ENCODE results near the gene AOPEP.
A peak's percentile ranks its signal among the peaks of the same experiment; 100 is the strongest.

AOPEP gene

DNA sequence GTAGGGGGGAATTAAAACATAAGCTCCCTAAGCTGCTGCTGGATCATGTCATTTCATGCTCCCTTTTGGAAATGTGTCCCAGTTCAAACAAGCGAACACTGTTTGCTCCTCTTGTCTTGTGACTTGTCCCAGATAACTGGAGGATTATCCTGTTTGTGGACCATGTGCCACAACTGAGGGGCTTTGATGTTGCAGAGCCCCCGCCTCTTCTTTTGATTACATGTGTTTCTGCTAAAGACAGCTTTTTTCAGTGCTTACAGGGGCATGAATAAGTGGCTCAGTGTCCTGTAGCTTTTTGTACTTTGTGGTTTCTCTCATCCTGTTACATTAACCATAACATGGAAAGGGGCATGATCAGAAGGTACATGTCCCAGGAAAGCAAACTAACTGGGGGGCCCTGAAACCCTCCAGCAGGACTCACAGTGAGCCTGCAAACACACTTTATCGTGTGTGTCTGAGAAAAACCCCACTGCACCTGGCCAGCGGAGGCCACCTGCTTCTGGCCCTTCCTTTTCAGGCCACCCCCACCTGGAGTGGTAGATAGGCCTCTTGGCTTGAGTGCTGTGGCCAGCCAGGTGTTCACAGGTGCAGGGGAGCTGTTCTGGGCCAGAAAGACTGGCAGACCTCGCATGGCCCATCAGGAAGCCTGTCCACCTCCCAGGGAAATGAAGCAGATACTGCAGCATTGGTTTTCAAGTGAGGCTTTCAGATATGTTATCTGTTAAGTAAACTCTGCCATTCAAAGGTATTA is 305.4 kb downstream of the AOPEP start:
- no peak for DNase-seq (ENCODE audit: low read depth, low spot score)

DNA sequence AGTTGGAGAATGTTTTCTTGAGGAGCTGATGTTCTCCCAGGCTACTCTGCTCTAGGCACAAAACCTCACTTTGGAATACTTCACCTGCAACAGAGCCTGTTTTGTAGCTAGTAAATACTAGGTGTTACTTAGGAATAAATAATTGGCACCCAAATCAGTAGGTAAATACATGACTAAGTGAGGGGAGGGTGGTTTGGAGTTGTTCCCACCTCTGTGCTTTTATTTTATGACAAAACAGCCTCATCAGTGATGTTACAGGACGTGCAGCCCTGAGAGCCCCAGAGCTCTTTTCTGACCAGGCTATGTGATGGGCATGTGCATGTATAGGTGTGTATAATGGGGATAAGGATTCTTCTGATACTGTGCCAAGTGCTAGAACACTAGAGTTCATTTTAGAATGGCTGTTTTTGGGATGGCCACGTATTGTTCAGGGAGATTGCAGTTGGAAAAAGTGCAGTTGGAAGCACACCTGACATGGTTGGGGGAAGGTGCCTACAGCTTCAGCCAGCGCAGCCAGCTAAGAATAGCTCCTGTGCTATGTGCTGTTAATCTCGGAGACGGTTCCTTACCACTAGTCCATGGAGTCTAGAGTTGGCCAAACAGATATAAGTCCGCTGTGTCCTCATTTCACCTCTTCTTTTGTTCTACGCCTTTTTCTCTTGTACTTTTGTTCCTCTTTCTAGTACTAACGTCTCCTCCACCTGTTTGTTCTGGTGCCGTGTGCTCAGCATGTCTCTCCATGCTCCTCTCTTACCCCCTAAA is 306.3 kb downstream of the AOPEP start:
- no peak for DNase-seq (ENCODE audit: low read depth, low spot score)

DNA sequence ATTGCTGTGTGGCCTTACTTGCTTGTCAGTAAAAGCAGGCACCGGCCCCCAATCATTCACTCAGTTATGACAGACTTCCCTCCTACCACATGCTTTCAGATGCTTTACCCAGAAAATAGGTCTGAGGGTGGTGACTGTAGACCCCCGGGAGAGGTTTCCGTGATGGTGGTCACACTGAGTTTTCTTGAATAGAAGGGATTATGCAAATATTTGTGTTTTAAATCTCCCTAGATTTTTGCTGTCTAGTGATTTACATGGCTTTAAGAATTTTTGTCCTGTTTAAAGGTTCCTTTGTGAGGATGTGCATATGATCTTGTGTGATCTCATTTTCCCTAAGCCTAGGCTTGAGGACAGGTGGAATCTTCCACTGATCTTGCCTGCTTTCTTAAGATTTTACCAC is 309.3 kb downstream of the AOPEP start:
- DNase-seq (ENCODE audit: low read depth, low spot score), result no peak

DNA sequence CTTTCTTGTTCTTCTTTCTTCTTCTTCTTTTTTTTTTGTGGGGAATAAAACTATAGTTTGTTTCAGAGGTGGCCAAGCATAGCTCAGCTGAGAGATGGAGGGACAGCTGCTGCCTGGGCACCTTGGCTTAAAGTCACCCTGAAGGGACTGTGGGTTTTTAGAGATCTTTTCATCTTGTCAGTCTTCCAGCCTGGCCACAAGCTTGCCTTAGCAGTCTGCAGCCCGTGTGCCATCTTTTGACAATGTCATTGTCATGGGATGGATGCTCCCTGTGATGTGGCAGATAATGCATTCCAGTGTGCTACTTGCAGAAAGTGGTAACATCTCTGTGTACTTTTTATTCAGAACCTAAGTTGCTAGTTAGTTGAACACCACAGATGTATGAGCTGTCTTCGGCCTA is 310.2 kb downstream of the AOPEP start:
- DNase-seq (ENCODE audit: low read depth, low spot score), result no peak

DNA sequence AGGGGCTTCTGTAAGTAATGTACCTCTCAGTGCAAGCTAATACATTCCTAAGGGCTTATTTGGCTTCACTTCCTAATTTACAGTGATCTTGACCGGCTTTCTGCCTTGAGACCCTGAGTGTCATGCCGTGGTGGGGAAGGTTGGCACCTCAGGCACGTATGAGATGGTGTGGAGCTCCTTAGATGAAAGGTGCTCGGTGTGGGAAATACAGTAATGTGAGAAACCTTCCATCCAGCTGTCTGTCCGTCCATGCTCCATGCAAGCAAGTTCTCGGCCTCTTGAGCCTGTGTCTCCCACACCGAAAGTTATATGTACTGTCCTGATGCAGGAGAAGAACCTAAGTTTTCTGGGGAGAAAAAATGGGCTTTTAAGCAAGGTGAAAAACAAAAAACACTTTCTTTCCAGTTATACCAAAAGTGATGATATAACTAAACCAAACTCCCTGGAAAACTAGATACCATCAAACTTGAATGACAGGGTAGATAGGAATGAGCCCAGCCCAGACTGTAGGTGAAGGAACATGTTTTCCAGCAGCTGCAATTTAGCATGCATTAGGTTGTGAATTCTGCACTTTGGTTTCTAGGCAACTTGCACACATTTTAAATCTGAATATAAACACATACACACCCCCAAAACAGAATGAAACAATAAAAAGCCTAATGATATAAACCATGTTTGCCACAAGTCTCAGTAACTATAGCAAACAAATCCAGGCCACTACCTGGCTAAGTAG is 311.5 kb downstream of the AOPEP start:
- no peak for DNase-seq (ENCODE audit: low read depth, low spot score)

DNA sequence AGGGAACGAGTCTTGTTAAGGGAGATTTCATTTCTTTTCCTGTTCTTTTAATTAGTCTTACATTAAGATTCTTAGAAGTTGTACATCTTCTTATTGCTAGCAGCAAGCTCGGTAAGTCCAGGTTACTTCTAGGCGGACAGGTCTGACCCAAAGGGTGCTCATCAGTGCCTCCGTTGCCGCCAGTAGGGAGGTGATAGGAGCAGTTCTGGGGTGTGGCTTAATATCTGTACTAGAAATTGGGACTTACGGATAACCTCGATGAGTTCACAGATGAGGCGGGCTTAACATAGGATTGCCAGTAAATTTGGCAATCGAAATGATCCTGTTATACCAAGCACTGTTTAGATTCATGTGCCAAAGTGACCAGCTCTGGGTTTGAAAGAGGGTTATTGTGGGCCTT is 312.2 kb downstream of the AOPEP start:
- DNase-seq (ENCODE audit: low read depth, low spot score), result no peak

DNA sequence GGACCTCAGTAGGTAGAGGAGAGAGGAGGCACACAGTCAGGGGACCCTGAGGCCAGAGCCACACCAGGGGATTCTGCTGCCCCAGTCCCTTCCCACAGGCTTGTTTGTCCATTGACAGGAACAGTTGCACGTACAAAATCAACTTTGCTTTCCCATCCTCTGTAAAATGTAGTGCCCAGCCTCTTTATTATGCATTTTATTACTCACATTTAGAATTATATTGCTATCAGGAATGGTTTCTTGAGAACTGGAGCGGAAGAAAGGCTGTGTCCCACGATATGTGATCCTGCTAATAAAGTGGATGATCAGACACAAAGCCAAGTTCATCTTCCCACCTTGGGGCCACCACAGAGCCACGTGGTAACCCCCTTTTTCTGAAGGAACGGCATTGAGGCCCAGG is 313.6 kb downstream of the AOPEP start:
- DNase-seq (ENCODE audit: low read depth, low spot score), result no peak

DNA sequence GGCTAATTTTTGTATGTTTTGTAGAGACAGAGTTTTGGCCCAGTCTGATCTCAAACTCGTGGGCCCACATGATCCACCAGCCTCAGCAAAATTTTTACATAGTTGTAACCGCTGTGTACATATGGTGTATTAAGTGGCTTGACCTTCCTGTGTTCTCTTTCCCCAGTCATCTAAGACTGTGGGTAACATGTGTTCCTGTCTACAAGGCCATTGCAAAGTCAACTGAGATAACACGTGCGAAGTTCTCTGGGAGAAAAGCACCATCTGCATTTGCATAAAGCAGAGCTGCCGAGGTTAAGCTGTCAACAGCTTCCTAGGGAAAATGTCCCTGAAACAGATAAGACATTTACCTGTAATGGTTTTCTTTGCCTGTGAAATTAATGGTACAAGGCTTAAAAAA is 317.3 kb downstream of the AOPEP start:
- DNase-seq (ENCODE audit: low read depth, low spot score), result no peak

DNA sequence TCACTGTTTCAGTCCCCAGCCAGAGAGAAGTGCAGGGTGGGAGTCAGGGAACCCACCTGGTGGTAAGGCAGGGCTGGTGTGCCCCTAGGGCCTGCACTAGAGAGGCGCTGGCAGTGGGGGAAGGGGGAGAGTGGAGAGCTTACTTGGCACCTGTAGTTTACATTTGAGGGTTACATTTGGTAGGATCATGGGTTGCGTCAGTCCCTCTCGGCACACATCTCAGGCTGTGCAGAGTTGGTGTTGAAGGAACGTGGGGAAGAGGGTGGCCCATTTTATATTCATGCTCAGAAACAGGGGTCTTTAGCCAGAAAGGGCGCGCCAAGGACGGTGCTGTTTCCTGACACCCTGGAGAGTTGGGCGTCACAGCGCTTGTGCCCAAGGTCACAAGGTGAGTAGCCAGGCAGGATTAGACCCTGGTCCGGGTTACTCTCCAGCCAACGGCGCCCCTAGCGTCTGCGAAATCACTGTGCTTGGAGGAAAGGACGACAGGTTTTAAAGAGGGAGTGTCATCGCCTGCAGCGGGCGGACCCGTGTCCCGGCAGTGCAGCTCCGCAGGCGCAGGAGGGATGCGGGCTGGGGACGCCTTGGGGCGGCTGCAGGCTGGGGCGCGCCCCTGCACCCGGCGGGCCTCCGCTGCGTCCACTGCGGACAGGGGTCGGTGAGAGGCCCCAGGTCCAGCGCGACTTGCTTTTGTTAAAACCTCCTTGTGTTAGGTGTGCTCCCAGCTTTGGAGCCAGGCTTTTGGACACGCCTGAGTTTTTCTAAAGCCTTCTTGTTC is 318.4 kb downstream of the AOPEP start:
- DNase-seq (ENCODE audit: low read depth, low spot score), result peak; percentile 93

DNA sequence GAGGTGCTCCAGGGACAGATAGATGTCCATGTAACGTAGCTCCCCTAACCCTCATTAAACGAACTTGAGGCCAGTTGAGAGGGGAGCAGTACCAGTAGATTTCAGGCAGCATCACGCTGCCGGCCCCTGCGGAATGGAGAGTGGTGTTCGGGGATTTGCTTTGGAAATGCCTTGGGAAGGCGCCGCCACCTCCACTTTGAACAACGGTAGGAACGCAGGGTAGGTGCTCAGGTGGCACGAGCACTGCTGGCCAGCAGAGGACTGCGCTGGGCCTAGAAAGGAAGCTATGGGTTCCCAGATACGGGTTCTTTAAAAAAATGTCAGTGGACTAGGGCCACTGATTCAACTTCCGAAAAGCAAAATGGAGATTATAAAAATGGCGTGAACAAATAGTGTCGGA is 319.3 kb downstream of the AOPEP start:
- peak; percentile 66 for DNase-seq (ENCODE audit: low read depth, low spot score)

DNA sequence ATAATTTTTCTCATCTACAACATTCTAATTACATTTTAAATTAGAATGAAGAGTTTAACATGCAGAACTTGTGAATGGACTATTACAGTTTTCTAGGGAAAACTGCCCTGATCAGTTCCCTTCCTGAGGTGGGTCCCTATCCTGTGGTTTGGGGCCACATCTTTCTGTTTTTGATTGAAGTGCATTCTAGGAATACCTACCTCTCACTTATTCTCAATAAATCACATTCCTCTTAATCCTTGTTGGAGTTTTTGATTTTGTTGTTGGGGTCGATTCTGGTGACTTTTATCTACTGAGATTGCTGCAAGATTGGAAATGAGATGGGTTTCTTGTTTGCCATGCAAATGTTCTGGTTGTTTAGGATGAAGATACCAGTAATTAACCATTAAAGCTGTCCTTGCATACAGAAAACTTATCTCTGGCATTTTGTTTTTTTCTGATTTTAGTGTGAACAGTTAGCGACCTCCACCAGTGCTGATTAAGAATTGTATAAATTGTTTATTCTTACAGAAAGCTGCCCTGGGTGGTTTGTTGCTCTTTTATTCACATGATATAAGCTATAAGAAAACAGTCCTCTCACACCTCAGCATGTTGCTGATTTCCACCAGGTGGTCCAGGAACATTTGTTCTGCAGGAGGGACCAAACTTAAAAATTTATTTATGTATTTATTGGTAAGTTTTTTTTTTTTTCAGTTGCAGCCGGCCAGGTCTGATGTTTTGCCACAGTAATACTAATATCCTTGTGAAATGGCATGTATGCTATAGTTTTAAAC is 321.1 kb downstream of the AOPEP start:
- DNase-seq (ENCODE audit: low read depth, low spot score), result no peak

DNA sequence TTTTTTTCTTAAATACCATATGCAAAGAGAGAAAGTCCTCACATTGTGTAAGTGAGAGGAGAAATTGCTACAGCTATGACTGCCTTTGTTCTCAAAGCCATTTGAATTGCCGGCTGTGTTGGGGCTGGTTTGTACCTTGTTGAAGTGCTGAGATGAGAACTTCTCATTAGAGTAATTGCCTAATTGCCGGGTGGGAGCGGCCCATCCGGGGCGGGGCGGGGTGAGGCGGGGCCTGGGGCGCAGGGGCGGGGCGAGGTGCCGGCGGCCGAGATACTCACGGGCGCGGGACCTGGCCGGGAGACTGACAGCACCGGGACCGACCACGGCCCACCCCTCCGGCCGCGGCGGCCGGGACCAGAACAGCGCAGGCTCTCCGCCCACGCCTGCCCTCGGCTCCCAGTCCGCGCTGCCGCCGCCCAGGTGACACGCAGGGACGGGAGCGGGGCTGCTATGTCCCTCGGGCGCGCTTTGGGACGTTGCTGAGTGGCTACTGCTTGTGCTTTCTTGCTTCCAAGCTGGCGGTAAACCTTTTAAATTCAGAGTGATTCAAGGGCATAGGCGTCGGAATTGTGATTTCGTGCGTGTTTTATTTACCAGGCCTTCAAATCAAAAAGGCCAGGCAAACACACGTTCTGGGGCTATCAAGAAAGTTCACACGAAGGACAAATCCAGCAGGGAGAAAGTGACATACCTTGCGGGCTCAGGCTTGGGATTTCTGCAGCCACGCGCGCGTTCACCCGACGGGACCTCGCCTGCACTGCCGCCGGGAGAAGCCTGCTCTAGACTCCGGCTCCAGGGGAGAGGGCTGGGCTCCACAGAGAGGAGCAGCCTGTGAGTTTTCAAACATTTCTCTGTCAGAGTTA is 322.0 kb downstream of the AOPEP start:
- peak; percentile 78 for DNase-seq (ENCODE audit: low read depth, low spot score)

DNA sequence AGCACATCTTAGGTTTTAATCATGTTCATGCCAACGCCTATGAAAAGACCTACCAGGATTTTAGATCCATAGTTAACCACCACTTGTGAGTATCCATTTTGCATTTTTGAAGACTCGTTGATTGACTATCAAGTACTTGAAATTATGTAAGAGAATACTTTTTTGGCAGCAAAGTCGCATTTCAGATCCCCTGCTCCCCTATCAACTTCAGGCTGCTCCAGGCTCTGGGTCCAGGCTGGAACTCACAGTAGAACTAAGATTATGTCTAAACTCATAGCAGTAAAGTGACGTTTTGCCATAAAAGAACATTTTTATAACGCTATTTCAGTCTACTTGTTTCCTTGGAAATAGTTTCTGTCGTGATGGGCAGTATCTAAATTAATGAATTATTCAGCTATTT is 323.3 kb downstream of the AOPEP start:
- no peak for DNase-seq (ENCODE audit: low read depth, low spot score)

DNA sequence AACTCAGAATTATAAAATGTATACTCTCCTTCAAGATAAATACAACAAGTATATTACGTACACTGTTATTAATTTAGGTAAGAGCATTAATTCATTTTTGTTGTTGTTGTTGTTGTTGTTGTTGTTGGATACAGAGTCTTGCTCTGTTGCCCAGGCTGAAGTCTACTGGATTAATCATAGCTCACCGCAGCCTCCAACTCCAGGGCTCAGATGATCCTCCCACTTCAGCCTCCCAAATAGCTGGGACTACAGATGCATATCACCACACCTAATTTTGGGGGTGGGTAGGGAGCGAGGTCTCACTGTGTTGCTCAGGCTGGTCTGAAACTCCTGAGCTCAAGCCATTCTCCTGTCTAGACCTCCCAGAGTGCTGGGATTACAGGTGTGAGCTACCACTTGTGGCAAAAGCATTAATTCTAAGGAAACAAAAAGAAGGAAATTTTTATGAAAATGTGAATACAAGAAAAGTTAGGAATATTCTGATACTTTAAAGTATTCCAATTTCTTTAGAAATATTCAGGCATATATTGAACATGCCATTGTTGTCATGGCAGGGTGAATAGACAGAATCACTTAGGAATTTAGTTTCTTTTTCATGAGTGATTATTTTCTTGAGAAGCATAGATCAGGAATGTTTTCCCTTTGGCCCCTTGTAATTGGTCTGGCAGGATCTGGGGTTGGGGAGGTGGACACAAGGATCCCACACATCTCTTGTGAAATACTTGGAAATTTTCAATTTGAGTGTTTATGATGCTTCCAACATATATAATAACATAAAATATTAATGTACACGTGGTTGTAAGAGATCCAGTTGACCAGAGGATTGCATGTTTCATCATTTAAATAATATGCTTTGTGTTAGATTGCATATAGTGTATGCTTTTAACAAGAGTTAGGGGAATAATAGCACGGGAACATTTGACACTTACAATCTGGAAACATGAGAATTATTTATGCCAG is 327.4 kb downstream of the AOPEP start:
- no peak for DNase-seq (ENCODE audit: low read depth, low spot score)

DNA sequence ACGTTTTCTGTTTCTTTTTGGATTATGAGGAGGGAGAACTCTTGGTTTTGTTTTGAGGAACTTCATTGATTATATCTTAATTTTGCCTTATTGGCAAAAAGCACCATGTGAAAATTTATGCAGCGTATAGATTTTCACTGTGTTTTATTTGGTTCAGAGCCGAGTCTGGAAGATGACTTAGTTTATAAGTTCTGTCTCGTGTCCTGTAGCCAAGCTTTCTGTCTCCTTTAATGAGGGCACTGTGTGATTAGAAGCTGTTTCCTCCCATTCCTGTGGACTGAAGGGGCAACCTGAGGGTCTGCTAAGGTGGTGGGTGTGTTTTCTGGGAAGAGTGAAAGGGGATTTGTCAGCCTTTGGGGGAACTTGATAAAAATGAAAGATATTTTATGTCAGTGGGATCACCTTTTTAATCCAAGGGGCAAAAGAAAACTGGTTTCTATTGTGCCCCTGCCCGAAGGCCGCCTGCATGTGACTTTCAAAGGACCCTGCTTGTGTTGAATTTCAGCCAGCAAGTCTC is 328.9 kb downstream of the AOPEP start:
- no peak for DNase-seq (ENCODE audit: low read depth, low spot score)

DNA sequence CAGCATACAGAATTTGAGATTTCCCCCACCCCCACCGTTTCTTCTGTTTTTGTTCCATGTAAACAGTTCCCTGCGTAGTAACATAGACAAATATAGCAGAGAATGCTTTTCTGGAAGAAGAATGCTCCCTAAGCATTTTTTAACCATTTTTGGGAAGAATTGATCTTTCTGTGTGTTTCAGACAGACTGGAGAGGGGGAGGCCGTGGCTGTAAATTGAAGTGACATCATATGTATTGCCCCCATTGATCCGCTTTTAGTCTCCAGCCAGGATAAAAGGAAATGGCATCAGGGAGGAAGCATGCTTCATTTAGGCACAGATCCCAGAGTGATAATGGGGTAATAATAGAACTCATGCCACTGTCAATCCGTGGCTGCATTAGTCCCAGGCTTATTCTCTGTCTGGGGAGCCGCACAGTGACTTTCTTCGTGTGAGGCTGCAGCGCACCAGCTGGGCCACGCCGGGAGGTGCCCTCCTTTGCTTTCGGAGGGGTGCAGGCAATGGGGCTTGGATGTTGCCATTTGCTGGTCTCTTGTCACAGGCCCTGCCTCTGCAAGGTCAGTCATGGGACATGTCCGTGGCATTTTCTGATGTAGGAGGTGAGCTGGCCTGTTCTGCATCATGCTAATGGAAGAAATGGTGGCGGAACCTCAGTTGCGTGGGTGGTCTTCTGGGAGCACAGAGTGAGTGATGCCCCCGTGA is 329.5 kb downstream of the AOPEP start:
- no peak for DNase-seq (ENCODE audit: low read depth, low spot score)

DNA sequence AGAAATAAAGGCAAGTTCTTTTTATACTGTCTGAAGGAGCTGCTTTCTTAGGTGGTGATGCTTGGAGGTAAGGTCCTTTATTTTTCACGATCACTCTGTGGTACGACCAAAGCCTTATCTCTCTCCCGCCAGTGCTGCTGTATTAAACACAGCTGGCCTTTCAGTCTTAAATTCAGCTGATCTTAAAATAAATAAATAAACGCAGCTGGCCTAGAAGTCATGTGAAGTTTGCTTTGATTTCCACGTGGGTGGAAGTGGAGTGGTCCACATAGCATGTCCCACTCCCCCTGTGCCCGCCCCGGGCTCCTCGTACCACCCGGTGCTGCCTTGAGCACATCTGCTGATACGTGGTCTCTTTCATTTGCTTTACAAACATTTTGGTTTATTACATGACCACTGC is 330.6 kb downstream of the AOPEP start:
- no peak for DNase-seq (ENCODE audit: low read depth, low spot score)
